HG03025 (cell line): ENCODE results near the gene ADM5.
A peak's percentile ranks its signal among the peaks of the same experiment; 100 is the strongest.

Source experiments
- ATAC-seq: cut with Tn5 transposase; IDR thresholded peaks from one replicate; pipeline ENCODE4 v1.9.1; 2021; ENCODE audit warnings: mild to moderate bottlenecking, moderate library complexity; ENCODE audit not compliant: unreplicated experiment, low FRiP score

The ADM5 gene

GRCh38 chr19:49689133-49690078 is at the start of gene ADM5:
Gene ADM5, plus strand, starts transcription at chr19:49689594. Its CDS starts 244 bp downstream, at chr19:49689838.
- no peak for ATAC-seq

GRCh38 chr19:49640113-49640898 is 49.1 kb upstream of the ADM5 start, which contains the start of gene RRAS:
Gene RRAS, minus strand, starts transcription at chr19:49640143. Its CDS starts 45 bp downstream, at chr19:49640098.
- peak; percentile 46 for ATAC-seq

- ATAC-seq: peak; percentile 64
These were observed 47.5 kb upstream of the ADM5 start, which contains the start of gene SCAF1 for GRCh38 chr19:49641688-49642491. Gene SCAF1, plus strand, starts transcription at chr19:49642209. Its CDS starts 2,818 bp downstream, at chr19:49645027.

GRCh38 chr19:49642492-49643035 is 46.8 kb upstream of the ADM5 start:
- no peak for ATAC-seq

GRCh38 chr19:49643466-49643865 is 45.9 kb upstream of the ADM5 start:
- no peak for ATAC-seq

GRCh38 chr19:49645592-49645991 is 43.8 kb upstream of the ADM5 start:
- ATAC-seq: no peak

GRCh38 chr19:49645995-49646394 is 43.4 kb upstream of the ADM5 start:
- ATAC-seq: no peak

GRCh38 chr19:49646586-49646985 is 42.8 kb upstream of the ADM5 start:
- ATAC-seq: no peak

- ATAC-seq: no peak
These were observed 38.2 kb upstream of the ADM5 start for GRCh38 chr19:49651029-49651819.

- ATAC-seq: no peak
These were observed 37.4 kb upstream of the ADM5 start for GRCh38 chr19:49651820-49652550.

- no peak for ATAC-seq
These were observed 36.6 kb upstream of the ADM5 start for GRCh38 chr19:49652551-49653465.

GRCh38 chr19:49653466-49653806 is 36.0 kb upstream of the ADM5 start:
- ATAC-seq: no peak

- ATAC-seq: no peak
These were observed 34.8 kb upstream of the ADM5 start for GRCh38 chr19:49654581-49654980.

GRCh38 chr19:49655570-49656455 is 33.6 kb upstream of the ADM5 start:
- ATAC-seq: no peak

- no peak for ATAC-seq
These were observed 32.8 kb upstream of the ADM5 start for GRCh38 chr19:49656456-49657109.

GRCh38 chr19:49657493-49658138 is 31.8 kb upstream of the ADM5 start:
- no peak for ATAC-seq
